Kidney glomerular epithelial cell (primary cell): ENCODE data around the gene SLU7.

Source experiments
- DNase-seq: peaks from one replicate; lab custom pipeline; 2025; lab: John Stamatoyannopoulos, UW

Gene SLU7

DNA sequence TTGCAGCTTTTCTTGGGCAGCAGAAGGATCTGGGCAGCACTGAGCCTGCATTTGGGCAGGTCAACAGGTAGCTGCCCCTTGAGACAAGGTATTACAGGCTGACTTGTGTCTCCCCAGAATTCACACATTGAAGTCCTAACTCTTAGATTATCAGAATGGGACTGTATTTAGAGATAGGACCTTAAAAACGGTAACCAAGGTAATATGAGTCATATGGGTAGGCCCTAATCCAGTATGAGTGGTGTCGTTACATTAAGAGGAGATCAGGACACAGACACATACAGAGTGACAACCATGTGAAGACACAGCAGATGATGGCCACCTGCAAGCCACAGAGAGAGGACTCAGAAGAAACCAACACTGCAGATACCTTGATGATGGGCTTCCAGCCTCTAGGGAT, 51.6 kb downstream of the SLU7 start:
- no peak for DNase-seq

DNA sequence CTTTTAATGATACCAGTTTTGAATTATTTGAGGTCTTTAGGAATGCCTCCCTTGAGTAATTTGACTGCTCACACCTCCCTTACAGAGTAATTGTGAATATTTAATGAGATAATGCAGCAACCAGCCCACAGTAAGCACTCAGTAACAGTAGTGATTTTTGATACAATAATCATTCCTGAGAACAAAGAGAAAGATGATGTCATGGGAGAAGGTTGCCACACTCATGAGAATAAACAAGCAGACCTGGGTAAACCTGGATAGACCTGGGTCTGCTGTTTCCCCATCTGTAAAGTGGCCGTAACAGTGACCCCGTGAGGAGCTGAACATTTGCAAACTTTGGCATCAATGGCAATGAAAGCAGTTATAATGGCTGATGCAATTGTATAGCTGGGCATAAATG, 52.7 kb downstream of the SLU7 start:
- DNase-seq, result no peak

GRCh38 chr5:160363660-160364395, 55.1 kb downstream of the SLU7 start:
- DNase-seq, result no peak

DNA sequence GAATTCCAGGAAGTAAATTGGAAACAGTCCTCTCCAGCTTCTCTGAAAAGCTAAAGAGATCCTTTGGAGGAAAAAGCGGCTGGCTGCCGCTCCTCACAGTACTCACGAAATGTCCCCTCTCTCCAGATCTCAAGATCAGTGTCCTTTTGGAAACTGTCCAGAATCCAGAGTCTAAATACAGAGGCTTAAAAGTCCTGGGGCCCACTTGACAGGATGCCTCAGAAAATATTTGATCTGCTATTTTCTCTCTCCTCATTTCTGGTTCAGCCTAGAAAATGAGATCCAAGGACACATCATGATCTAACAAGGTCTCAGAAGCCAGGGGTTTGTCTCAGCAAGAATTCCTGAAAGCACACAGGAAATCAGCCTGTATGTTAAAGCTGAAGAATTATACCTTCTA, 55.7 kb downstream of the SLU7 start:
- DNase-seq, result no peak

- DNase-seq, result no peak
These were observed 57.2 kb downstream of the SLU7 start for GRCh38 chr5:160361624-160362228.

- no peak for DNase-seq
These were observed 58.6 kb downstream of the SLU7 start for GRCh38 chr5:160360310-160360709.

DNA sequence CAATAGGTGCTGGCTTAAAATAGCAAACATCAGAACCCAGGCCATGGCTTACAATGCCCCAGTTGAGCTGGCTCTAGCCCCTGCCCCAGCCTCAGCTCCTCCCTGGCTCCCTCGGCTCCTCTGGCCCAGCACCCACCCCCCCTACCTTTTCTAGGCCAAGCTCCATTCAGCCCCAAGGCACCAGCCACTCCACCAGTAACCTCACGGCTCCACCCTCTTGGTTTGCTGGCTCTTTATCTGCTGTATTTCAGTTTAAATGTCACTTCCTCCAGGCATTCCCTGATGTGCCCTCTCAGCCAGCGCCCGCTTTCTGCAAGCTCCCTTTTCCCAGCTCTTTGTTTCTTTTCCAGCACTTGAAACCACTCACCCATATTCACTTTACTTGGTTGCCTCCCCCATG, 59.1 kb downstream of the SLU7 start:
- no peak for DNase-seq

GRCh38 chr5:160359242-160359641, 59.6 kb downstream of the SLU7 start:
- DNase-seq, result no peak

GRCh38 chr5:160357861-160358411, 60.9 kb downstream of the SLU7 start:
- no peak for DNase-seq

- DNase-seq, result no peak
These were observed 61.5 kb downstream of the SLU7 start for GRCh38 chr5:160357394-160357793.

DNA sequence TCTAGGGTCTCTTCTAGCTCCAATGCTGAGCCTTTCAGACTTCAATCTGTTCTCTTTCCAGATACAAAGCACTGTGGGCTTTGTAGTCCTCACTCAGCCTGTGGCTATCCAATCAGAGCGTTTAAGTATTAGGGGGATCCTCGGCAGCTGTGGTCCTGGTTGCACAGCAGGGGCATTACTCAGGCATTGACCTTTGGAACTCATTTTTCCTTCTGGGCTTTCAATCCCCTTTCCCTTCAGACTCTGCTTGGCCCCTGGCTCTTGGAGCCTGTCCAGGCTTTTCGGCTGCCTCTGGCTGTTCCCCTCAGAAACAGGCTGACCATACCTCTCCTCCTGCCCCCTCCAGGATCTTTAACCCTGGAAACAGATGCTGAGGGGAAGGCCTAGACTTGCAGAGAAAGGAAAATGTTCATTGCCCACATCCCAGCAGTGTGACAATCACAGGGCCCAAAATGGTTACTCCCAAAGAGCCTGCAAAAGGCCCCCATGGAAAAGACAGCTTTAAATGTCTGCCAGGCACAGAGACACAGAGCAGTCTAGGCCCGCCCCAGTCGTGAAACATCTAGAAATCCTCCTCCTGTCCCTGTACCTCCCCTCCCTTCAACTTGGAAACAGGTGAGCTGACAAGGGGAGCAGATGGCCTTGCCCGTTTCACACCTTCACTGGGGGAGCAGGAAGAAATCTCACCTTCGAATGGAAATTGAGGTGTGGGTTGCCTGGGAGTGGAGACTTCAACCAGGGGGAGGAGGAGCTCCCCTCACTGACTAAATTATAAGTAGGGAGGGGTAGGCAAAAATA, 62.1 kb downstream of the SLU7 start:
- DNase-seq, result no peak

DNA sequence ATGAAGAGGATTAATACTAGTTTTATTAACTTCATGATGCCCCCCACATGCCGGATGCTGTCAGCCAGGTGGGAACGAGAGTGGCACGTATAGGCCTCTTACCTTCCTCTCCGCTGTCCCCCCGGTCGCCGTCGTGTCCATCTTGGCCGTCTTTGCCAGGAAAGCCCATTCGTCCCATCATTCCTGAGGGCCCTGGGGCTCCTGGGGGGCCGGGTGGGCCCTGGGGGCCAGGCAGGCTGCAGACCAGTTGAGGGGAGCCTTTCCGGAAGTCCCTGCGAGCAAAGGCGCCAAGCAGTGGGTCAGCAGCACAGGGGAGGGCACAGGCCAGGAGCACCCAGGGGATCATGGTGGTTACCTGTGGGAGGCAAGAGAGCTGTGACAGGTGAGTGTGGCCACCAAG, 64.2 kb downstream of the SLU7 start:
- no peak for DNase-seq

DNA sequence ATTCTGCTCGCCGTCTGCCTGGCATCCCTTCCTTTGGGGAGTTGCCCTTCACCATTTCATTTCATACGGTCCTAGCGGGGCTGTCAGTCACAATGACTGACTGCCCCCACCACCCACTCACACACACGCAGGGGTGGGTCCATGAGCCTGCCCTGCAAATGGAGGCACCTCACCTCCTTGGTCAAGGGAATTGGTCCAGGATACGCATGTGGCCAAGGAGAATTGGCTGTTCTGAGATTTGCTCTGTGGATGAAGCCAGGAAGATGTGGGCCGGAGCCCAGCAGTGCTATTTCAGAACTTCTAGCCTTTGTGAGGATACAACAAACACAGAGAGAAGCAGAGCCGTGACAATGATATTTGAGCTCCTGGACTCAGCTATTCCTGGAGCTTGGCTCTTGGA, 65.5 kb downstream of the SLU7 start:
- no peak for DNase-seq

GRCh38 chr5:160352308-160352707, 66.6 kb downstream of the SLU7 start:
- DNase-seq, result no peak
